Measurements from ENCODE around the gene CARD10. TPM values are rescaled to one million over a fixed set of nuclear protein-coding genes. Genes with fewer than 3 reads are reported as not detected.
A peak's percentile ranks its signal among the peaks of the same experiment; 100 is the strongest.

CARD10 gene
- total RNA-seq, 1 donor from 2014 or later: 9.0 TPM

- H3K27me3 ChIP-seq (ENCODE audit: low read depth): peaks cover 52% of the 10 kb centered on the region
These were observed 40.0 kb downstream of the CARD10 start for GRCh38 chr22:37479196-37479595.

GRCh38 chr22:37476389-37477329 lies 42.6 kb downstream of the CARD10 start:
- Histone ChIP-seq H3K4me3 (no peak overlapping the region), H3K27me3 (ENCODE audit: low read depth) (peaks cover 76% of the 10 kb centered on the region), H3K36me3 (peaks cover 12% of the 10 kb centered on the region), H3K4me1 (peaks cover 3% of the 10 kb centered on the region), H3K27ac (replicated peaks) (no peak overlapping the region), H3K9me3 (replicated peaks) (no peaks in the 10 kb centered on the region)
- no peak for TF ChIP-seq CTCF (IDR thresholded peaks at IDR 0.05; ENCODE audit: borderline replicate concordance)
- no peak for DNase-seq
- intact Hi-C loops (cut with micrococcal nuclease): no loop called here

More at GRCh38 chr22:37479196-37479595, 40.0 kb downstream of the CARD10 start:
- H3K27ac ChIP-seq (replicated peaks): no peak overlapping the region
- H3K36me3 ChIP-seq: peaks cover 9% of the 10 kb centered on the region
- TF ChIP-seq CTCF (IDR thresholded peaks at IDR 0.05; ENCODE audit: borderline replicate concordance): no peak
- no peak overlapping the region for H3K4me3 ChIP-seq
- intact Hi-C loops (cut with micrococcal nuclease): no loop called here
- peaks cover 25% of the 10 kb centered on the region for H3K4me1 ChIP-seq
- no peak for DNase-seq
- H3K9me3 ChIP-seq (replicated peaks): no peaks in the 10 kb centered on the region

GRCh38 chr22:37474447-37475090 lies 44.6 kb downstream of the CARD10 start:
- Histone ChIP-seq H3K4me1 (no peaks in the 10 kb centered on the region), H3K27me3 (ENCODE audit: low read depth) (peaks cover 72% of the 10 kb centered on the region), H3K36me3 (peaks cover 12% of the 10 kb centered on the region), H3K4me3 (no peak overlapping the region), H3K9me3 (replicated peaks) (no peaks in the 10 kb centered on the region), H3K27ac (replicated peaks) (no peak overlapping the region)
- DNase-seq: no peak
- intact Hi-C loops (cut with micrococcal nuclease): no loop called here
- no peak for TF ChIP-seq CTCF (IDR thresholded peaks at IDR 0.05; ENCODE audit: borderline replicate concordance)

GRCh38 chr22:37473437-37473946 lies 45.7 kb downstream of the CARD10 start:
- H3K27ac ChIP-seq (replicated peaks): no peak overlapping the region
- peaks cover 7% of the 10 kb centered on the region for H3K36me3 ChIP-seq
- H3K4me1 ChIP-seq: no peaks in the 10 kb centered on the region
- intact Hi-C loops (cut with micrococcal nuclease): no loop called here
- peaks cover 63% of the 10 kb centered on the region for H3K27me3 ChIP-seq (ENCODE audit: low read depth)
- no peak for TF ChIP-seq CTCF (IDR thresholded peaks at IDR 0.05; ENCODE audit: borderline replicate concordance)
- no peak overlapping the region for H3K4me3 ChIP-seq
- H3K9me3 ChIP-seq (replicated peaks): no peaks in the 10 kb centered on the region
- no peak for DNase-seq

- H3K4me3 ChIP-seq: no peak overlapping the region
- no peak for DNase-seq
- H3K27ac ChIP-seq (replicated peaks): no peak overlapping the region
- peaks cover 66% of the 10 kb centered on the region for H3K27me3 ChIP-seq (ENCODE audit: low read depth)
- no peaks in the 10 kb centered on the region for H3K4me1 ChIP-seq
- intact Hi-C loops (cut with micrococcal nuclease): no loop called here
- peak; percentile 48 for TF ChIP-seq CTCF (IDR thresholded peaks at IDR 0.05; ENCODE audit: borderline replicate concordance)
- peaks cover 7% of the 10 kb centered on the region for H3K36me3 ChIP-seq
- H3K9me3 ChIP-seq (replicated peaks): no peaks in the 10 kb centered on the region
These were observed 46.7 kb downstream of the CARD10 start for GRCh38 chr22:37472418-37473006.

All from left ventricle myocardium inferior (tissue), 1 donor.